HG03025 (cell line): ENCODE results near the gene CDK5R2.

Experiments used
- ATAC-seq: cut with Tn5 transposase; IDR thresholded peaks from one replicate; pipeline ENCODE4 v1.9.1; 2021; ENCODE audit warnings: mild to moderate bottlenecking, moderate library complexity; ENCODE audit not compliant: unreplicated experiment, low FRiP score

Gene CDK5R2

DNA sequence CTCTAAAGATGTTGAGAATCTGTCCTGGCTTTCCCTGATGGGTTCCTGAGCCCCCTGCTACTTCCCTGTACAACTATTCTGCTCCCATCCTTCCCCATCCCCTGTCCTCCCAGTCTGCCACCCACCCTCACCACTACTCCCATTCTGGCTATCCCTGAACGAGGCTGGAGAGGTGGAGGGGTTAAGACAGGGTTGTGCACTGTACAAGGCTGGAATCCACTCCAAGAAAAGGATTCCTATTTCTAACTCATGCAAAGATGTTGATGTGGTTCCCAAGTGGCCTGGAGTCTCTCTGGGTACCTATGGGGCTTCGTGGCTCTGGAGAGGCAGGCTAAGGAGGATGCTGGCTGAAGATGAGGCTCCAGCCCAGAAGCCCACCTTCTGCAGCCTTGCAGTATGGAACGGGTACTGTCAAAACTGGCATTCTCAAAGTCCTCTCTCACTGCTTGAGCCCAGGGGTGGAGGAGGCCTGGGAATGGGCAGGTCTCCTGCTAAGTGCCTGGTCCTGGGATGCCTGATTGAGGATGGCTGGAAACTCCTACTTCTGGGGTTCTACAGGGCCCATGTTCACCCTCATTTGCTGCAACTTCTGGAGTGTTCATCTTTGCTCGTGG is 26.8 kb downstream of the CDK5R2 start:
- no peak for ATAC-seq

DNA sequence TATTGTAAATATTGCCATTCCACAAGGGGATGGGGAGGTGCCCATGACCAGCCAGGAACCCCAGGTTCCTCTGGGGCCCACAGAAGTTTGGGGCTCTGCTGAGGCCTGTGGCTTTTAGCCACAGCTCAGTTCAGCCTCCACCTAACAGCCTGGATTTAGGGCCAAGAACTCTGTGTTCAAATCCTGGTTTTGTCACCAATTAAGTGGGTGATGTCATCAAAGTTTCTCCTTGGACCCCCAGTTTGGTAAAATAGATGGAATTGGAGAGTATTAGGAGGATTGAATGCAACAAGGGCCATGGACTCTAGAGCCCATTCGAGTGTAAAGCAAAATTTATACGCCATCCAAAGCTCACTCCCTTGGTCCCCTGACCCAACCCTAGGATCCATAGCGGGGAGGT is 28.7 kb downstream of the CDK5R2 start:
- ATAC-seq = no peak

DNA sequence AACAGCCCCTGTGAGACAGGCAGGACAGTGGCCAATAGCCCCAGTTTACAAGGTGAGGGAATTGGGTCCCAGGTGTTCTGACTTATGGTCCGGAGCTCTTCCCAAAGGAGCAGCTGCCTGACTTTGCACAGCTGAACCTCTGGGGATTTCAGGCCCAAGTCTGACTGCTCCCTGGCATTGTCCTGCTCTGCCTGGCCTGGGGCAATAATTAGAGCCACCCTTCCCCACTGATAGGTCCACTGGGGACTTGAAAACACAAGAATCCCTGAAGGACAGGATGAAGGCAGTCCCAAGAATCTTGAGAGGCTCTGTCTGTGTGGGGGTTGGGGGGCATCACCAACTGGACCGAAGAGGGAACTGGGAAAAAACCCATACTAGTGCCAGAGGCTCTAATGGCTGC is 29.2 kb downstream of the CDK5R2 start:
- ATAC-seq = no peak

DNA sequence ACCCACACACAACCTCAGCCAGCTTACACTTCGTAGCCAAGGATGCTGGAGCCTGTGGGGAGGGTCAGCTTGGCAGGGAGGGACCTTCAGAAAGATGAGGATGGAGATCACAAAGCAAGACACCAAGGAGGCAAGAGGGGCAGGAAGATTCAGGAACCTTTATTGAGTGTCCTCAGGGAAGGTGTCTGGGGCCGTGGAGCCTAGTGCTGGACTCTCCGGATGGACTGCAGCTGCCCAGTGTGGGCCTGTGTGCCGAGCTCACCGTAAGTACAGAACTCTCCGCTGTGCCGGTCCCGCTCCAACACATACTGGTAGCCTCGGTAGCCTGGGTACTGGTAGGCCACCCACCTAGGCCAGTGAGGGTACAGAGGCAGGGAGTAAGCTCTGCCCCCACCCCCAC is 30.6 kb downstream of the CDK5R2 start:
- ATAC-seq = no peak

DNA sequence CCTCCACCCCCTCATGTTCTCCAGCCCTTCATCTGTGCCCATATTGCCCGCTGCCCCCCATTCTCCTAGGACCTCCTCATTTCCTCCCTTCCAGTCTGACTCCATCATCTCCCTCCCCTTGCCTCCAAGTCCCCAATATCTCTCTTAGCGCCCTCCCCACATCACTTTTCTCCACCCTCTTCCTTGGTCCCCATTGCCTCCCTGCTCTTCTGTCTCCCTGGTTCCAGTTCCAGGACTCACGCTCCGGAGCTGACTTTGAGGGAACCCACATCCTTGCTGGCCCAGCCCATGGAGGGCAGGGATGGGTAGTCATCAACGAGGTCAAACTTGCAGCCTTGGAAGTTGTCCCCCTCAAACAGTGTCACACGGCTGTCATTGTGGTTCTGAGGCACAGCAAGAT is 31.1 kb downstream of the CDK5R2 start:
- no peak for ATAC-seq

DNA sequence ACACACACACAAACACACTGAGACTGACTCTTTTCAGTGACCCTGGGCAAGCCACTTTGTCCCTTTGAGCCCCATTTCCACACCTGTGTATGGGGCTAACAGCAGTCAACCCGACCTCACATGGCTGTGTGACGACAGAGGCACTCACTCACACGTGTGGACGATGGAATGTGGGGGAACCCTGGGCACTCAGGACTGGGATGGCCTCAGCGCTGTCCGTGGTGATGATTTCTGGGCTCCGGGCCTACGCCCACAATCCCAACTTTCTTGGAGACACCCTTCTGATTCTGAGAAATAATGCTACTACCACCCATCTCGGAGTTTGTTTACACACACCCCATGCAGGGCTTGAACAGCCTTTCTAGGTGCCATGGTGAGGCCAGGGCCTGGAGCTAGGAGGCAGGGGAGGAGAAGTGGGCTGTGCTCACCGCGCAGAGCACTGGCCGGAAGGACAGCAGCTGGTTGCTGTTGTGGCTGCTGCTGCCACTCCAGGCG is 32.3 kb downstream of the CDK5R2 start:
- ATAC-seq = no peak

DNA sequence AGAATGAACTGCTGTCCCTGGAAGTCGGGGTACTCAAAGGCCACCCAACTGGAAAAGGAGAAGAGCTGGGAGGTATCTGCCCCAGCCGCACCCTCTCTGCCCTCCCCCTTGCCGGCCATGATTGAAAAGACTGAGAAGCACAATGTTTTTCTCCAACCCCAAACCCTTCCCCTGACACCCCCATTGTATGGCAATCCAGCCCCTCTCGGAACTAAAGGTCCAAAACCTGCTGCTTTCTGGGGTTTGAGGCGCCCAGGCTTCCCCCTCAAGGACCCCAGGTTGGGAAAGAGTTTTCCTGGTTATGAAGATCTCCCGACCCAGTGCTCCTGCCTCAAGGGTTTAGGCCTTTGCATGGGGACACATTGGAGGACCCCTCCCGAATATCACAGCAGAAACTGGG is 32.7 kb downstream of the CDK5R2 start:
- ATAC-seq = no peak

DNA sequence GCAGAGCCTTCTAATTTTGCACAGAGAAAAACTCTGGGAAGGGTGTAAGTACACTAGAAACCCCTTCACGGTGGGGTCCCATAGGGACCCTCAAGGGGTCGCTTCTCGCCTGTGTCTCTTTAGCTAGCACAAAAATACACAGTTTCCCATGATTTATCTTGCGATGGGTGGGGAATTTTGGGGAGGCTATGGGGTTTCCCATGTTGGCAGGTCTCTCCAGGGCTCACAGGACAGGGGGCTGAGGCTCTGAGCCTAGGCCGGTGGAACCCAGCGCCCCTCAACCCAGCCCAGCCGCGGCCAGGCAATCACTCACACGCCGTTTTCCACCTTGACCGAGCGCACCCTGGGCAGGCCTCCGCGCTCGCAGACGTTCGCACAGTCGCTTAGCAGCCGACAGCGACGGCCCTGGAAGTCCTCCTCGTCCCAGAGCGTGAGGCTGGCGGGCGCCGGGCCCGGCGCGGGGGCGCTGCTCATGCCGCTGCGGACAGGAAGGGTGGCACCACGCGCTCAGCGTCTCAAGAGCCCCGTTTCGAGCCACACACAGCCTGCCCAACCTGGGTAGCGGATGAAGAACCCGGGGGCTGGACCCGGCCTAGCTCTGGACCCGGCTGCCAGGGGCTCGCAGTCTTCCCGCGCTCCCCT is 33.4 kb downstream of the CDK5R2 start:
- ATAC-seq = no peak

DNA sequence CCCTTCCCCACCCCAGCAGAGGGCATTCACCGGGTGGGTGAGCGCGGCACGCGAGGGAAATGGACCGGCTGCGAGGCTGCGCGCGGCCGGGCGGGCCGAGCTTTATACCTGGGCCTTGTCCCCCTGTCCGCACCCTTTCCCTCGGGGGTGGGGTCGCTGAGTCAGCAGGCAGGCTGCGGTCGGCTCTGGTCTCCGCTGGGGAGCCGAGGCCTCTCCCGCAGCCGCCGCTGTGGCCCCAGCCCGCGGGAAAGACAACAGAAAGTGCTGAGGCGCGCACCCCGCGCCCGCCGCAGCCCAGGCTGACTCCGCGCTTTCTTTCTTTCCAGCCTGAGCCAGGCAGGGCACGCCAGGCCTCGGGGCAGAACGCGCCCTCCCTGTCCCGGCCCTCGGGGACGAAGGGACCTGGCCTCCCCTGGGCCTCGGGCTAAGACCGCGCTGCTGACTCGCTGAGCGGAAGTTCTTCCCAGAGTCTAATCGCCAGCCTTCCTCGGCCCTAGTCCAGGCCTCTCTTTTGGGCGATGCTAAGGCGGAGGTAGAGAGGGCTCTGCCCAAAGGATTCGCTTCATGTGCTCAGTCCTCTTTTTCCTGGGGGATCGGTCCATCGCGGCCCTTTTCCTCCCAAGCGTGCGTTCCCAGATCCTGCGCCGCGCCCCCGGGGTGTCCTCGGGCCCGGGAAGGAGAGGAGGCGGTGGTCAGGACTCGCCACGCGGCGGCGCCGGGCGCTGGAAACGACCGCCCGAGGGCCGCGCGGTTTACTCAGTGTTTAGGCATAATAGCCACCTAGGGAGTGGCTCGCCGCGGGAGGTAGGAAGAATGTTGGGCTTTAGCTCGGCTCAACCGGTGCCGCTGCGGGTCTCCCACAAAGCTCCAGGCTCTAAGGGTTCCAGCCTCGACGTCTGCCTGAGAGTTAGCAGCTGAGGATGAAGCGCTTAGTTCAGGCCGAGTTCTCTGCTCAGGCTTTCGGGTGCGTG is 34.2 kb downstream of the CDK5R2 start, which contains the start of gene CRYBA2:
TSS of gene CRYBA2 (minus strand) at position 78 of the 971 bp plus-strand sequence. CDS start 246 bp downstream, outside the sequence.
- ATAC-seq = no peak

DNA sequence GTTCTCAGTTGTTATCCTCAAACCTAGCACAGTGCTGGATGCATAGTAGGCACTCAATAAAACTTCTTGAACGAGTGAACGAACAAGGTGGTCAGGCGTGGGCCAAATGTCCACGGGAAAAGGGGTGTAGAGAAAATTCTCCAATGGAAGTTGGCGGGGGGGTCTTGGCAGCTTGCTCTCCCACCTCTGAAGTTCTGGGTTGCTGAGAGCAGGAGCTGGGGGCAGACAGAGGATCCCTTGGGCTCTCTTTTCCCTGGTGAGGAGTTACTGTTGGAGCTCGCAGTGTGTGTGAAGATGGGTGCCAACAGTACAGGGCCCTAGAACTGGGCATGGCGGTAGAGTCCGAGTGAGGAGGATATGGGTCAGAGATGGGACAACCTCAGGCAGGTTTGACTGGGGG is 36.1 kb downstream of the CDK5R2 start:
- ATAC-seq = no peak

DNA sequence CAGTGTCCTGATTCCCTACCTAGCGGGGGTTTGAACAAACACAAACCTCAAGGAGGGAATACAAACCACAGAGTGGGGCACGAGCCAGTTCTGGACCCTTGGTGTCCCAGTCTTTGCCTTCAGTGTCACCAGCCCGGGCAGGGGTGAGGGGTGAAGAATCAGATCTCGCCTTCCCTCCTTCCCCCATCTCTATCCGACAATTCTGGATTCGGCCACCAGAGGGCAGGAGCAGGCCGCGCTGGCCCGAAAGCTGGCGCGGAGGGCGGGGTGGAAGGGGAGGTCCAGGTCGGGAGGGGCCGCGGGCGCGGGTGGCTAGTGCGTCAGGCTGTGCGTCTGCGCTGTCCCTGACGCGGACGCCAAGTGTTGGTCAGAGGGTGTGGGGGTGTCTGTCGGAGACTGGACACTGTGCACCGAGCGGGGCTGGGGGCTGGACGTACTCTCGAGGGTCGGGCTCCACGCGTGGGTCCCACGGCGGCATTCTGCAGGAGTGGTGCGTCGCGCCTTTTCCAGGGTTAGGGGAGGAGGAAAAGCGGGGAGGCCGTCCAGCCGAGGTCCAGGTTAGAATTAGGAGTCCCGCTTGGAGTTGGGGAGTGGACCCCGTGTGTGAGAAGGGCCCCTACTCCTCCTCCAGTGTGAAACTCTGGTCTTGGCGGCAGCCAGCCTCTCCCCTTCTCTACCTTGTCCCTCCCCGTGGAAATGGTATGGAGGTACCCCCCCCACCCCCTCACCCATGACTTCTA is 36.7 kb downstream of the CDK5R2 start:
- ATAC-seq = no peak

DNA sequence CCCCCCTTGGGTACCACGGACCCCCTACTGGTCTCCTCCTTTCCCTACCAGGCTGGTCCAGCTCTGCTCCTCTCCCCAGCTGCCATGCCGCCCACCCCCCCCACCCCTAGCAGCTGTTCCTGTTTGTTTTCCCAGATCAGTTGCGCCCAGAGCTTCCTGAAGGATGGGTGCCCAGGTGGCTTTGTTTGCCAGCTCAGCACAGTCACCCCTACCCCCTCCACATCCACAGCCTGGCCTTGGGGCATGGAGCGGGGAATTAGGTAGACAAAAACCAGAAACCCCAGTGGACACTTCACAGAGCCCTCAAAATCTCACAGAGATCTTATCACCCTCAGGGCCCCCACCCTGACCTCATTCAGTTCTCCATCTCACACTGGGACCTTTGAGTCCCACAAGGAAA is 37.5 kb downstream of the CDK5R2 start:
- ATAC-seq = no peak

DNA sequence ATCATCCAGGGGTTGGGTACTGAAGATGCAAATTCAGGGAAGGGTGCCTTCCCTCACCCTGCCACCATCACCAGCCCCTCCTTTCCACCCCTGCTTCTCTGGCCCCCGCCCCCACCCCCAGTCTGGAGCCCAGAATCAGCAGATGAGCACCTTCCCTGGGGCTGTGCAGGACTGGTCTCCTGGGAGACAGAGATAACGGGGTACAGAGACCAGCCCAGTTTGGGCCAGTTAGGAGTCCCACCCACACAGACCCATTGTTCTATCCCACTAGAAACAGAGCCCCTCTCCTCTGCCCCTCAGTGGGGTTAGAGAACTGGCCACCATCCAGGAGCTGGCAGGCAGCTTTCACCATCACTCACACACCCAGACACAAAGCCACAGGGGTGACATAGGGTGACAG is 38.3 kb downstream of the CDK5R2 start:
- no peak for ATAC-seq

DNA sequence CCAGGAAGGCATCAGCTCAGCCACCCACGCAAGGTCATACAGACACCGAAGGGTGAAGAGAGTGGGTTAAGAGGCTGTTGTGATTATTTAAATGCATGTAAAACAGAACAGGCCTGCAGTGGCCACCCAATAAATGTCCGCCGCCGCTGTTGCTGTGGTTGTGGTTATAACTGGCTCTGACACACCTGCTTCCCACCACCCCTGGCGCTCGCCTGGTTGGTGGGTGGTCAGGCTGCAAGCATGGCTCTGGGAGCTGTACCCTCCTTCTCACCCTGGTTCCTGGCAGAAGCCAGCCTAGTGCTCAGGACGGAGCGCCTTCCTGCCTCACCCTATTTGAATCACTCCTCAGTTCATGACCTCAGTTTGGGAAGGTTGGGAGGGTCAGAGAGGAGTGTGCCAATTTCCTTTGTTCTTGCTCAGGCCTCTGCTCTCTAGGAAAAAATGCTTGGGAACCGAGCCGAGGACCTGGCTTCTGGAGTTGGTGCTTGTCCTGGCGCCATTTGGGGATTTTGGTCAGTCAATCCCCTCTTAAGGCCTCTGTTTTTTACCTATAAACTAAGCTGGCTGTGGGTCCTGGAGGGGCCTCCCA is 39.0 kb downstream of the CDK5R2 start:
- no peak for ATAC-seq

DNA sequence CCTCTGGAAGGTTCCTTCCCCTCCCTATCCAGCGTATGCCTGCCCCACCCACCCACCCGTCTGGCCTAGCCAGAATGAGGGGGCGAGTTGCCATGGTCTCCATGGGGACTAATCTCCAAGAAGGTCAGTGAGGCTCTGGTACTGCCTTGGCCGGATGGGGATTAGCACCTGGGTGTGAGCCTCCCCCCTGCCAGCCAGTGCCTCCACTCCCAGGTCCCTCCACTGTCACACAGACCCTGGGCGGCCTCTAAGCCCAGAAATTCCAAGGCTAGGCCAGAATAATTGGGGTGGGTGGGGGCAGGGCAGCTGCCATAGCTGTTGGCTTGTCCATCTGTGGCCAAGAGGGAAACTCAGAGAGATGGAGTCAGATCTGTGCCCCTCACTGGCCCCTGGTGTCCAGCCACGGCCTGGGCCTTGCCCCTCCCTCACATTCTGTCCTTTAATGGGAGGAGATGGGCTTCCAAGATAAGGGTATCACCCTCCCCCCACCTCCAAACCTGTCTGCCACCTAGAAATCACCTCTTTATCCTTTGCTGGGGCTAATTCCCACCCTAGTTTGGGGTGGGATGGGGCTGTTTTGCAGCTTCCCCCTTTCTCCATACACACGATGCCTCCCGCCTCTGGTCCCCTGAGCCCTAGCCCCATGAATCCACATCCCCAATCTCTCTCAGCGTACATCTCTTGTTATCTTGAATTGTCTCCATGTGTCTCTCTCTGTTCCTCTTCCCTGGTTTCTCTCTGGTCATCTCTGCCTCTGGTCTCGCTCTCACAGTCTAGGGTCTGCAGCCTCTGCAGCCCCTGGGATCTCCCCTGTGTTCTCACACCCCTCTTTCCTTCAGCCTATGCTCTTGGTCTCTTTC is 39.8 kb downstream of the CDK5R2 start:
- ATAC-seq = no peak

DNA sequence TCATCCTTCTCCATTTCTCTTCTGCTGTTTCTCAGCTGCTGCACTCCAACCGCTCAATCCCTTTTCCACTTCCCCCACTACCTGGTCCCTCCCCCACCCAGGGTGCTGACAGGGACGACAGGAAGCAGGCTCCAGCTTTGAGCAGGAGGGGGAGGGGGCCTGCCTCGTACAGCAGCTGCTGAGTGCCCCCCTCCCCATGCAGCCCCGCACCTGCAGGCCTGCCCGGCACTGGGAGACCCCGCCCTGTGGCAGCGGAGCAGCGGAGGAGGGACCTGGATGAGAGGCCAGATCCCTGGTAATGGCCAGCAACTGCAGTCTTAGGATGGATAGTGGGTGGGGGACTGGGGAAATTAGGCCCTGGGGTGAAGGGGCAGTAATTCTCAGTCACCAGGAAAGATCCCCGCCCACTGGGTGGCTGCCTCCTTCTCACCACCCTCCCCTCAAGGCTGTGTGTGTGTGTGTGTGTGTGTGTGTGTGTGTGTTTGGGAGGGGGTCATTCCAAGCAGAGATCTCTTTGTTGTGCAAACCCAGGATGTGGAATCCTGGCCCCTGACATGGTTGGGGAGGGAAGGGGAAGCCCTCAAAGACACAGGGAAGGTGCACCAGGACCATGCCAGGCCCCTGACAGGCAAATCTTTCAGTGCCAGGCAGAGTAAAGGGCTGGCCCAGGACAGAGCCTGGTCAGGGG is 40.6 kb downstream of the CDK5R2 start:
- no peak for ATAC-seq

DNA sequence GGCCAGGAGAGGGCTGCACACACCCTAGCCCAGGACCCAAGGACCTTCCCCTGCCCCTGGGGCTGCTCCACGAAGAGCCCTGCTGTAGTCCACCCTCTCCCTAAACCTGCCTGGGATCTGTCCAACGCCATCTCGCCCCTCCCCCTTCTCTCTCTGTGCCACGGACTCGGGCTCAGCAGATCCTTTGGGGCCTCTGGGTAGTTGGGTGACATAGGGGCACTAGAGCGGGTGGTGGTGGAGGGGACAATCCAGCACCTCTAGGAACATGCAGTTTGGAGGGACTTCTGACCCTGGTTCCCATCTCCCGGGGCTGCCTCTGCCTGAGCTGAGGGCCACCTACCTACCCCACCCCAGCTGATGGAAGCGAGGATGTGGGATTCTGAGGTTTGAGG is 41.1 kb downstream of the CDK5R2 start:
- ATAC-seq = no peak

DNA sequence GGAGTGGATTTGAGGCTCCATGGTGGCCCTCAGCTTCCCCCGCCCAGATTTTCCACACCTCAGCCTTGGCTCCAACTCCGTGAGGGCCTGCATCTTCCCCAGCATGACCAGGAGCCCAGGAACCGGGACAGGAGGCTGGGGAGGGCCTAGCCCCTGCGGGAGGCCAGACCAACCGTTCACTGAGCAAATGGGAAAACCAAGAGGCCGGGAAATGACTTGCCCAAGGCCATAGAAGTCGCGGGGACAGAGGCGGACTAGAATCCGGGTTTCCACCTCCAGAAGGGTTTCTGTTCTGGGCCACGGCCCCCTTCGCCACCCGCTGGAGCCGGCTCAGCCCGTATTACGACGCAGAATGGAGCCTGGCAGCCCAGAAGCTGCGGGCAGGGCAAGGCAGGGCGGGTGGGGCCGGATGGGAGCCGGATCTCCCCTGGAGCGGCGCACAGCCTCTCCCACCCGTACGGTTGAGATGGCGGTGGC is 41.7 kb downstream of the CDK5R2 start:
- no peak for ATAC-seq
